C4-2B (cell line): ENCODE measurements around the gene IRF8.

ENCODE experiments used
- ZFX ChIP-seq: fragments of 450-650 bp; IDR thresholded peaks from 2 replicates; pipeline ENCODE4 v1.6.1; 2017
- TF ChIP-seq, protein P1 (sequence below): fragments of 450-650 bp; conservative IDR thresholded peaks from 2 replicates; pipeline ENCODE4 v1.5.1; 2017; ENCODE audit warnings: mild to moderate bottlenecking

DNA sequence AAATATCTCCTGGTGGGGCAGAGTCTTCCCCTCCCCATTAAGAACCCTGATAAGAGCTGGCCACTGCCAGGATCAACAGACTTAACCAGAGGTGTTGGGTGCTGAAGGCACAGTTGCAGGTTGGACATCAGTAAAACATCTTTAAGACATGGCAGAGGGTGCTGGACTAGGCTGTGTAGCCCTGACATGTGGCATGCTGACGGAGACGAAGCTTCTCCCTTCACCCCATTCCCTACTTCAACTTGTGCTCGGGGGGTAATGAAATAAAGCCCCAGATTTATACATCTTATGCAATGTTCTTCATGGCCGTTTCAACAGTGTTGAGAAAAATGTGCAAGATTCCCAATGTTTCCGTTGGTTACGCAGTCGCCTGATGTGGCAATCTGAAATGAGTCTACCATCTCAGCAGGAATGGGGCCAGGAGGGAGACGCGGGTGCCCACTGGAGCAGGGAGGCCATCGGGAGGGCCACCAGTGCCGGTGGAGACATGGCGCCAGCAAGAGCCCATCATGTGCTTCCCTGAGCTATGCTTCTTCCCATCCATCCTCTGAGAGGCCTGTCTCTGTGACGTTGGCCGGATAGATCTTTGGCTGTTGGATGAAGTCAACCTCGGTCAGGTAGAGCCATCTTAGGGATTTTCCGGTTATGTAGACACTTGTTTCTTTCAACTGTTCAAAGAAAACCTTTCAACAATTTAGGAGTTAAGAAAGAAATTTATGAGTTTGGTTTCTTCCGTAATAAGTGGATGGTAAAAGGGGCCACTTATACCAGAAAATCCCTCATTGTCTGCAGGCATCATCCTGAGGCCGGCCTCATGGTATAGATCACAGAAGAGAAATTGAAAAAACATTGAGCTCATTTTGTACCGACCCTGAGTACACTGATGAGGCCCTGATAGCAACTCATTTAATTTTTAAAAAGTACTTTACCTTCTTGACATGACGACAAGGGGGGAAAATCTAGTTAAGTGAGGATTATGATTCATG, 6.4 kb downstream of the IRF8 start:
- TF ChIP-seq, protein P1, sequence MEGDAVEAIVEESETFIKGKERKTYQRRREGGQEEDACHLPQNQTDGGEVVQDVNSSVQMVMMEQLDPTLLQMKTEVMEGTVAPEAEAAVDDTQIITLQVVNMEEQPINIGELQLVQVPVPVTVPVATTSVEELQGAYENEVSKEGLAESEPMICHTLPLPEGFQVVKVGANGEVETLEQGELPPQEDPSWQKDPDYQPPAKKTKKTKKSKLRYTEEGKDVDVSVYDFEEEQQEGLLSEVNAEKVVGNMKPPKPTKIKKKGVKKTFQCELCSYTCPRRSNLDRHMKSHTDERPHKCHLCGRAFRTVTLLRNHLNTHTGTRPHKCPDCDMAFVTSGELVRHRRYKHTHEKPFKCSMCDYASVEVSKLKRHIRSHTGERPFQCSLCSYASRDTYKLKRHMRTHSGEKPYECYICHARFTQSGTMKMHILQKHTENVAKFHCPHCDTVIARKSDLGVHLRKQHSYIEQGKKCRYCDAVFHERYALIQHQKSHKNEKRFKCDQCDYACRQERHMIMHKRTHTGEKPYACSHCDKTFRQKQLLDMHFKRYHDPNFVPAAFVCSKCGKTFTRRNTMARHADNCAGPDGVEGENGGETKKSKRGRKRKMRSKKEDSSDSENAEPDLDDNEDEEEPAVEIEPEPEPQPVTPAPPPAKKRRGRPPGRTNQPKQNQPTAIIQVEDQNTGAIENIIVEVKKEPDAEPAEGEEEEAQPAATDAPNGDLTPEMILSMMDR, result no peak
- no peak for TF ChIP-seq ZFX
